H1 (cell line): ENCODE measurements around the gene VSIG10L2. TPM values are rescaled to one million over a fixed set of nuclear protein-coding genes. Genes with fewer than 3 reads are reported as not detected.

Experiments used
- CTCF ChIA-PET: fragments of 300-600 bp; sonication (Branson Sonifier 250); formaldehyde crosslinking; loops from one replicate; lab custom pipeline; 2021; ENCODE audit not compliant: partially characterized antibody; lab: Charles Lee
- POLR2A ChIA-PET: fragments of 300-600 bp; sonication (Branson Sonifier 250); formaldehyde crosslinking; loops from one replicate; lab custom pipeline; 2021; ENCODE audit warnings: inconsistent platforms; ENCODE audit not compliant: partially characterized antibody; lab: Charles Lee
- DNase-seq, 2 experiments: peaks; one replicate each; pipeline versions ENCODE4 v3.0.0 to v3.0.0-alpha.2; 2010 to 2022; ENCODE audit warnings: low spot score in 2 of 2, low read depth in 1 of 2, mixed read lengths in 1 of 2
- FAIRE-seq: peaks from 2 replicates; lab custom pipeline; 2011; peaks lifted over from hg19 to GRCh38; lab: Jason Lieb, UNC
- H2AFZ ChIP-seq: 2 replicates; pipeline ENCODE4 v1.8.1; 2012; ENCODE audit warnings: low read length, inconsistent platforms
- H2AK5ac ChIP-seq: 2 replicates; pipeline ENCODE4 v1.6.1; 2013; ENCODE audit warnings: low read depth, low read length
- H2BK120ac ChIP-seq: replicated peaks from 2 replicates; pipeline ENCODE3; 2013; ENCODE audit warnings: low read depth, low read length, inconsistent platforms
- H2BK12ac ChIP-seq: 2 replicates; pipeline ENCODE4 v1.6.1; 2013; ENCODE audit warnings: low read depth, low read length
- H2BK15ac ChIP-seq: 2 replicates; pipeline ENCODE4 v1.6.1; 2013; ENCODE audit warnings: low read length
- H2BK20ac ChIP-seq: 2 replicates; pipeline ENCODE4 v1.6.1; 2013; ENCODE audit warnings: low read length
- H2BK5ac ChIP-seq: 2 replicates; pipeline ENCODE4 v1.6.1; 2013; ENCODE audit warnings: low read depth, low read length
- H3K14ac ChIP-seq: 2 replicates; pipeline ENCODE4 v1.6.1; 2013; ENCODE audit warnings: inconsistent platforms; ENCODE audit not compliant: insufficient read length
- H3K18ac ChIP-seq: 2 replicates; pipeline ENCODE4 v1.6.1; 2013; ENCODE audit warnings: low read length; ENCODE audit errors: extremely low read depth
- H3K23ac ChIP-seq: 2 replicates; pipeline ENCODE4 v1.6.1; 2013; ENCODE audit warnings: inconsistent platforms; ENCODE audit not compliant: insufficient read length
- H3K23me2 ChIP-seq: 2 replicates; pipeline ENCODE4 v1.6.1; 2013; ENCODE audit warnings: low read depth, low read length
- H3K27ac ChIP-seq: 2 replicates; pipeline ENCODE4 v1.6.1; 2011; ENCODE audit warnings: low read depth, low read length, inconsistent platforms
- H3K27me3 ChIP-seq, 4 experiments: replicated peaks in 1 of 4; 1 replicate in 1 of 4; 2 replicates in 3 of 4; pipeline versions ENCODE4 v1.6.1 to v1.8.1; 2011 to 2013; ENCODE audit warnings: low read length in 3 of 4, mild to moderate bottlenecking in 3 of 4, inconsistent platforms in 2 of 4, mixed read lengths in 2 of 4, moderate library complexity in 1 of 4; ENCODE audit not compliant: control insufficient read depth in 3 of 4, insufficient read depth in 3 of 4; ENCODE audit errors: extremely low read depth in 1 of 4
- H3K36me3 ChIP-seq, 4 experiments: 2 replicates each; pipeline versions ENCODE4 v1.6.1 to v1.8.1; 2011 to 2013; ENCODE audit warnings: mild to moderate bottlenecking in 4 of 4, low read length in 3 of 4, moderate library complexity in 2 of 4, control low read depth in 1 of 4, inconsistent platforms in 1 of 4; ENCODE audit not compliant: insufficient read depth in 4 of 4, control insufficient read depth in 2 of 4
- H3K4ac ChIP-seq: replicated peaks from 2 replicates; pipeline ENCODE3; 2013; ENCODE audit warnings: low read length, low read depth, mixed read lengths, inconsistent platforms; ENCODE audit not compliant: insufficient read length
- H3K4me1 ChIP-seq, 4 experiments: replicated peaks in 1 of 4; 1 replicate in 1 of 4; 2 replicates in 3 of 4; pipeline versions ENCODE4 v1.6.1 to v1.8.1; 2011 to 2013; ENCODE audit warnings: low read length in 3 of 4, inconsistent platforms in 2 of 4, mixed read lengths in 1 of 4; ENCODE audit not compliant: insufficient read depth in 4 of 4, control insufficient read depth in 3 of 4
- H3K4me2 ChIP-seq, 2 experiments: 2 replicates each; pipeline versions ENCODE4 v1.6.1 to v1.8.1; 2011 to 2013; ENCODE audit warnings: low read depth in 2 of 2, low read length in 2 of 2, control low read depth in 1 of 2, inconsistent platforms in 1 of 2, mild to moderate bottlenecking in 1 of 2; ENCODE audit not compliant: insufficient read depth in 1 of 2
- H3K4me3 ChIP-seq, 4 experiments: fragments of 200-600, 300-600 bp in 1 of 4; sonication (generic), shearing (Covaris generic), sonication (Bioruptor Twin) in 1 of 4; 2 replicates each; pipeline versions ENCODE4 v1.5.1 to v1.8.1; 2011 to 2016; ENCODE audit warnings: low read length in 4 of 4, low read depth in 3 of 4, control low read depth in 2 of 4, inconsistent platforms in 2 of 4, mild to moderate bottlenecking in 2 of 4, mixed read lengths in 1 of 4, moderate library complexity in 1 of 4; ENCODE audit not compliant: insufficient read depth in 2 of 4; ENCODE audit errors: extremely low read depth in 1 of 4
- H3K56ac ChIP-seq: replicated peaks from 2 replicates; pipeline ENCODE3; 2013; ENCODE audit warnings: low read depth, mild to moderate bottlenecking, mixed read lengths, low read length, inconsistent platforms; ENCODE audit not compliant: insufficient read length
- H3K79me1 ChIP-seq: 2 replicates; pipeline ENCODE4 v1.6.1; 2013; ENCODE audit warnings: low read depth, low read length, control low read depth
- H3K79me2 ChIP-seq, 2 experiments: 2 replicates each; pipeline versions ENCODE4 v1.6.1 to v1.8.1; 2012 to 2013; ENCODE audit warnings: low read length in 2 of 2, mild to moderate bottlenecking in 2 of 2, inconsistent platforms in 1 of 2; ENCODE audit not compliant: insufficient read depth in 2 of 2, control insufficient read depth in 1 of 2
- H3K9ac ChIP-seq, 4 experiments: replicated peaks in 1 of 4; 1 replicate in 1 of 4; 2 replicates in 3 of 4; pipeline versions ENCODE4 v1.6.1 to v1.8.1; 2011 to 2013; ENCODE audit warnings: low read depth in 3 of 4, low read length in 3 of 4, control low read depth in 2 of 4, mild to moderate bottlenecking in 2 of 4, moderate library complexity in 2 of 4, inconsistent platforms in 1 of 4; ENCODE audit errors: extremely low read depth in 1 of 4
- H3K9me3 ChIP-seq, 2 experiments: 2 replicates each; pipeline versions ENCODE4 v1.6.1 to v1.8.1; 2012 to 2013; ENCODE audit warnings: mild to moderate bottlenecking in 2 of 2, moderate library complexity in 2 of 2, control low read depth in 1 of 2, inconsistent platforms in 1 of 2, low read depth in 1 of 2, low read length in 1 of 2, mixed read lengths in 1 of 2; ENCODE audit not compliant: insufficient read depth in 2 of 2
- H4K20me1 ChIP-seq, 2 experiments: replicated peaks in 1 of 2; 2 replicates each; pipeline versions ENCODE3 to v1.8.1; 2011 to 2013; ENCODE audit warnings: inconsistent platforms in 2 of 2, low read length in 2 of 2, mild to moderate bottlenecking in 1 of 2; ENCODE audit not compliant: insufficient read depth in 2 of 2, control insufficient read depth in 1 of 2
- H4K5ac ChIP-seq: 2 replicates; pipeline ENCODE4 v1.6.1; 2013; ENCODE audit warnings: low read length, low read depth, mixed read lengths, inconsistent platforms; ENCODE audit not compliant: insufficient read length
- H4K8ac ChIP-seq: 2 replicates; pipeline ENCODE4 v1.8.0; 2013; ENCODE audit warnings: mild to moderate bottlenecking, moderate library complexity, low read length, inconsistent platforms; ENCODE audit not compliant: insufficient read depth; ENCODE audit errors: extremely low read depth
- H4K91ac ChIP-seq: replicated peaks from 2 replicates; pipeline ENCODE3; 2013; ENCODE audit warnings: low read length, mixed read lengths, inconsistent platforms; ENCODE audit not compliant: insufficient read length
- BCL11A ChIP-seq, 2 experiments: IDR thresholded peaks; one replicate each; pipeline ENCODE4 v1.6.1; 2011; ENCODE audit warnings: low read depth in 2 of 2, low read length in 2 of 2, mild to moderate bottlenecking in 2 of 2
- CREB1 ChIP-seq: IDR thresholded peaks from 2 replicates; pipeline ENCODE4 v1.6.1; 2012; ENCODE audit warnings: inconsistent platforms
- FOSL1 ChIP-seq: IDR thresholded peaks from 2 replicates; pipeline ENCODE4 v1.6.1; 2011; ENCODE audit warnings: mild to moderate bottlenecking, low read depth, low read length, moderate library complexity; ENCODE audit not compliant: insufficient read depth
- JUN ChIP-seq: IDR thresholded peaks from 2 replicates; pipeline ENCODE4 v1.6.1; 2011; ENCODE audit warnings: low read depth, mild to moderate bottlenecking, improper control_type of control experiment, low read length
- KDM5A ChIP-seq: fragments of 200-600 bp; IDR thresholded peaks from 2 replicates; pipeline ENCODE4 v1.7.1; 2012; ENCODE audit warnings: mild to moderate bottlenecking, low read length, inconsistent platforms, mixed read lengths
- MAFK ChIP-seq: IDR thresholded peaks from 2 replicates; pipeline ENCODE4 v1.6.1; 2012; ENCODE audit warnings: low read depth, mild to moderate bottlenecking, improper control_type of control experiment, low read length
- PHF8 ChIP-seq: fragments of 200-600 bp; sonication (generic); conservative IDR thresholded peaks from 2 replicates; pipeline ENCODE4 v1.7.1; 2012; ENCODE audit warnings: low read depth, mild to moderate bottlenecking, inconsistent platforms, low read length, moderate library complexity
- SIX5 ChIP-seq: IDR thresholded peaks from 2 replicates; pipeline ENCODE4 v1.6.1; 2011; ENCODE audit warnings: mild to moderate bottlenecking, low read depth, low read length
- SRF ChIP-seq: IDR thresholded peaks from 2 replicates; pipeline ENCODE4 v1.6.1; 2011; ENCODE audit warnings: mild to moderate bottlenecking, low read depth, low read length, moderate library complexity
- SUZ12 ChIP-seq: fragments of 200-600 bp; sonication (generic); IDR thresholded peaks from 2 replicates; pipeline ENCODE4 v1.6.1; 2012; ENCODE audit warnings: mild to moderate bottlenecking, inconsistent platforms, low read length, moderate library complexity, mixed read lengths
- TEAD4 ChIP-seq: IDR thresholded peaks from 2 replicates; pipeline ENCODE4 v1.6.1; 2012; ENCODE audit warnings: low read depth, low read length, inconsistent platforms, mixed read lengths
- WGBS, 2 experiments: shearing (Covaris generic) in 1 of 2; methylation state at CpG; one replicate each; pipeline versions ENCODE4 v1.1.6 to v1.1.7; 2013 to 2015; ENCODE audit warnings: low lambda C conversion rate in 2 of 2, mixed read lengths in 2 of 2, inconsistent platforms in 1 of 2, low coverage in 1 of 2, missing lambda C conversion rate in 1 of 2; ENCODE audit not compliant: insufficient replicate concordance in 2 of 2, insufficient coverage in 1 of 2, insufficient read length in 1 of 2; ENCODE audit errors: extremely low coverage in 1 of 2, missing lambda C conversion rate in 1 of 2; 5-methylcytosine and 5-hydroxymethylcytosine counted together
- polyA plus RNA-seq, 7 experiments: library from polyadenylated mRNA; depleted of rRNA in 3 of 7; stranded (reverse) in 5 of 7; unstranded in 2 of 7; fragments of >200 nt in 5 of 7; fragments of 200-250 nt in 2 of 7; gene quantifications; 1 replicate in 5 of 7; 2 replicates in 1 of 7; 4 replicates in 1 of 7; pipeline versions ENCODE4 v1.2.1 to v1.2.3, GENCODE V29; 2011 to 2013; ENCODE audit warnings: missing spikeins in 2 of 7, mixed read lengths in 2 of 7
- total RNA-seq: library from RNA; stranded (reverse); fragmentation: NEBNext Ultra II Directional; extraction: Animal tissue kit (Norgen Biotek cat#: 25700); gene quantifications from 2 replicates; pipeline ENCODE4 v1.2.1, GENCODE V29; 2021
- TF ChIP-seq, protein P1 (sequence below): IDR thresholded peaks from 2 replicates; pipeline ENCODE4 v1.6.1; 2011; ENCODE audit warnings: low read length, improper control_type of control experiment

The VSIG10L2 gene
- total and polyA plus RNA-seq, 2 of the 8 experiments (the other 6 are each of a cell fraction or from before 2014, with no cell fraction given): not detected

- no peak overlapping the region for H3K9ac ChIP-seq
- H4K8ac ChIP-seq: no peak overlapping the region
- peaks cover 7 to 11% (median 9%) of the 10 kb centered on the region in 4 experiments for H3K4me1 ChIP-seq
- H3K18ac ChIP-seq: no peak overlapping the region
- no peak overlapping the region for H2BK120ac ChIP-seq
- H4K5ac ChIP-seq: no peak overlapping the region
- FAIRE-seq (no peak), DNase-seq (peak in 1 of 2 experiments; percentile 43)
- H4K20me1 ChIP-seq: no peaks in the 10 kb centered on the region
- H3K23me2 ChIP-seq: no peaks in the 10 kb centered on the region
- H3K79me1 ChIP-seq: no peaks in the 10 kb centered on the region
- no peaks in the 10 kb centered on the region for H3K27me3 ChIP-seq
- no peak overlapping the region for H3K56ac ChIP-seq
- no peak overlapping the region for H4K91ac ChIP-seq
- H3K36me3 ChIP-seq: no peaks in the 10 kb centered on the region
- no peak overlapping the region for H2AFZ ChIP-seq
- no peak overlapping the region for H3K4me2 ChIP-seq
- H3K4ac ChIP-seq: no peak overlapping the region
- WGBS, 2 experiments: 83% methylated on average over 13 of the region's 13 CpGs; no CpG with 5 or more reads in 1 of the 2 experiments
- no peak overlapping the region for H3K23ac ChIP-seq
- H3K4me3 ChIP-seq: no peak overlapping the region
- H3K14ac ChIP-seq: no peak overlapping the region
- ChIA-PET CTCF (interaction anchor here (0.8 to 8.2 kb wide), 12 partner anchors 9 to 356 kb away, joined by 3 to 76 read pairs (median 12); partner anchors contain the start of gene CDON), POLR2A (interaction anchor here (1.3 kb wide), 1 partner anchor 10 kb away, joined by 5 read pairs; no protein-coding TSS in a partner anchor)
- no peak overlapping the region for H2BK5ac ChIP-seq
- H3K9me3 ChIP-seq: no peaks in the 10 kb centered on the region
- no peaks in the 10 kb centered on the region for H3K79me2 ChIP-seq
- H2AK5ac ChIP-seq: no peak overlapping the region
- no peak overlapping the region for H2BK20ac ChIP-seq
- no peak overlapping the region for H3K27ac ChIP-seq
- no peak overlapping the region for H2BK15ac ChIP-seq
- no peak overlapping the region for H2BK12ac ChIP-seq
- TF ChIP-seq BCL11A (IDR thresholded peaks at IDR 0.05; ENCODE audit: low read depth in 2 of 2, low read length in 2 of 2) (no peak), SRF (no peak), KDM5A (no peak), MAFK (no peak), CREB1 (no peak), SUZ12 (no peak), SIX5 (no peak), JUN (no peak), PHF8 (no peak), FOSL1 (no peak), TEAD4 (no peak)
- TF ChIP-seq, protein P1, sequence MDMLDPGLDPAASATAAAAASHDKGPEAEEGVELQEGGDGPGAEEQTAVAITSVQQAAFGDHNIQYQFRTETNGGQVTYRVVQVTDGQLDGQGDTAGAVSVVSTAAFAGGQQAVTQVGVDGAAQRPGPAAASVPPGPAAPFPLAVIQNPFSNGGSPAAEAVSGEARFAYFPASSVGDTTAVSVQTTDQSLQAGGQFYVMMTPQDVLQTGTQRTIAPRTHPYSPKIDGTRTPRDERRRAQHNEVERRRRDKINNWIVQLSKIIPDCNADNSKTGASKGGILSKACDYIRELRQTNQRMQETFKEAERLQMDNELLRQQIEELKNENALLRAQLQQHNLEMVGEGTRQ: no peak
Measured at GRCh38 chr11:125944350-125945010, 1.4 kb upstream of the VSIG10L2 start.
